Neuron (in vitro differentiated cells): ENCODE results near the gene KIF22.
A peak's percentile ranks its signal among the peaks of the same experiment; 100 is the strongest.
"Not testable (repeated sequence)": the region's sequence is repeated elsewhere in the genome, so short reads cannot be mapped to it uniquely, and the experiment has no call there.

ENCODE experiments used
- H2AFZ ChIP-seq: one replicate; pipeline ENCODE4 v1.6.1; 2013; ENCODE audit warnings: low read depth, mild to moderate bottlenecking, inconsistent platforms, low read length, moderate library complexity
- H3K27me3 ChIP-seq: one replicate; pipeline ENCODE4 v1.6.1; 2013; ENCODE audit warnings: low read length; ENCODE audit not compliant: insufficient read depth
- H3K36me3 ChIP-seq: one replicate; pipeline ENCODE4 v1.6.1; 2013; ENCODE audit warnings: low read length; ENCODE audit not compliant: insufficient read depth
- H3K4me1 ChIP-seq: one replicate; pipeline ENCODE4 v1.6.1; 2013; ENCODE audit warnings: low read length; ENCODE audit not compliant: insufficient read depth
- H3K4me3 ChIP-seq: 2 replicates; pipeline ENCODE4 v1.5.1; 2013; ENCODE audit warnings: mild to moderate bottlenecking, low read length, moderate library complexity
- H3K9me3 ChIP-seq: one replicate; pipeline ENCODE4 v1.6.1; 2013; ENCODE audit warnings: low read length

Gene KIF22

DNA sequence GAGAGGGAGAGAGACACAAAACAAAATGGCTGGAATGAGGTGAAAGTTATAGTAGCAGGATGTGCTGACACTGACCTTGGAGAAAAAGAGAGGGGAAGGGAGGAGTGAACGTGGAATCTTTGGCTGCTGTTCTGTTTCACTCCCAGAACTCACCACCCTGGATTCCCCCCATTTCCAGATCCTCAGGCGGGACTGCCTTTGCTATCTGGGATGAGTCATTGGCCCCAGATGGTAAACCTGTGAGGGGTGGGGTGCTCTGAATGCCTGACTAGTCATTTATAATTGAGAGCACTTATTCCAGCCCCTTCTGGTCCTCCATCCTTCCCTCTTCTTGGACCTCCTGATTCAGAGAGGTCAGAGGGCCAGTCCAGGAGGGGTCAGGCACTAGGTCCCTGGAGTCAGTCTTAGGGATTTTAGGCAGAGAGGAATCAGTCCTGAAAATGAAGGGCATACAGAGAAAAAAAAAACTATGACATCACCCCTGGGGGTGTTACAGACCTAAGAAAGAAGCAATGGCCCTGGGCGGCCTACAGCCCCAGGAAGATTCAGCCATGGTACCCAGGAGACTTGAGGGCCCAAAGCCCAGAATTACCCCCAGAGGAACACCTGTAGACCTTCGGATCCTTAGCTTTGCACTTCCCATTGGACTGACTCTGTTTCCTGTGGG is 14.7 kb upstream of the KIF22 start:
- Histone ChIP-seq H3K27me3 (peaks cover 7% of the 10 kb centered on the region), H3K36me3 (no peaks in the 10 kb centered on the region), H3K9me3 (no peaks in the 10 kb centered on the region), H2AFZ (no peak overlapping the region), H3K4me1 (no peaks in the 10 kb centered on the region), H3K4me3 (no peak overlapping the region)

DNA sequence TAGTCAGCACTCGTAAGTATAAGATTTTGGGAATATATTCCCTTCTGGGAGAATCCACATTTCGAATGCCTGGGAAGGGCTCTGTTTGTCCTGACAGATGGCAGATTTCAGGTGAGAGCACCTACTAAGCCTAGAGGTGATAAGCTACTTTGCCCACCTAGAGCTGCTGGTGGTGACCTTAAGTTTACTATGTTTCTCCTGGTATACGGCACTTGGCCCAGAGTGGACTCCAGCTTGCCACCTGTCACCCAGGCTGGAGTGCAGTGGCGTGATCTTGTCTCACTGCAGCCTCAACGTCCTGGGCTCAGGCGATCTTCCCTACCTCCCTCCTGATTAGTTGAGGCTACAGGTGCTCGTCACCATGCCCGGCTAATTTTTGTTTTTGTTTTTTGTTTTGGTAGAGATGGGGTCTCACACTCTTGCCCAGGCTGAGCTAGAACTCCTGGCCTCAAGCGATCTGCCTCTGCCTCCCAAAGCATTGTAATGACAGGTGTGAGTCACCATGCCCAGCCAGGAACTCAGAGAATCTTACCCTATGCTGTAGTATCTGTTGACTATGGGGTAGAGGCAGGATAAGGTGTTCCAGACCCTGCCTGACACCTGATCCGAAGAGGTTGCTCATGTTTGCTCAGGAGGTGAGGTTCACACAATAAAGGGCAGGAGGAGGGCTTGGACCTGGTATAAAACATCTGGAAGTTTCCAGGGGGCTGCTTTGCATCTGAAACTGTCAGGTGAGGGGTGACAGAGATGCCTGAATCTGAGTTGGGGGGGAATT is 12.8 kb upstream of the KIF22 start, which contains the start of gene ZG16:
ZG16 (plus strand) TSS at position 681 of the 775 bp plus-strand sequence. CDS start 1,011 bp downstream, outside the sequence.
- Histone ChIP-seq H3K36me3 (no peaks in the 10 kb centered on the region), H3K9me3 (no peaks in the 10 kb centered on the region), H3K4me1 (no peaks in the 10 kb centered on the region), H3K4me3 (no peak within 1 kb of the TSS), H2AFZ (no peak within 1 kb of the TSS), H3K27me3 (peaks cover 9% of the 10 kb centered on the region)

DNA sequence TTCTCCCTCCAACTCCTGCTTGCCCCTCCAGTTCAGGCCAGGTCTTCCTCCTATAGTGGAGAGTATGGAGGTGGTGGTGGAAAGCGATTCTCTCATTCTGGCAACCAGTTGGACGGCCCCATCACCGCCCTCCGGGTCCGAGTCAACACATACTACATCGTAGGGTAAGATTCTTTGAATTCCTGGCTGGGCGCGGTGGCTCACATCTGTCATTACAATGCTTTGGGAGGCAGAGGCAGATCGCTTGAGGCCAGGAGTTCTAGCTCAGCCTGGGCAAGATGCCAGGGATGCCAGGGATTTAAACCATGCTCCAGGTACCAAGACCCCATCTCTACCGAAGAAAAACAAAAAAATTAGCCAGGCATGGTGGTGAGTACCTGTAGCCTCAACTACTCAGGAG is 11.1 kb upstream of the KIF22 start:
- H3K4me1 ChIP-seq = peaks cover 6% of the 10 kb centered on the region
- peaks cover 9% of the 10 kb centered on the region for H3K27me3 ChIP-seq
- no peak overlapping the region for H3K4me3 ChIP-seq
- no peak overlapping the region for H2AFZ ChIP-seq
- H3K36me3 ChIP-seq = no peaks in the 10 kb centered on the region
- no peaks in the 10 kb centered on the region for H3K9me3 ChIP-seq

DNA sequence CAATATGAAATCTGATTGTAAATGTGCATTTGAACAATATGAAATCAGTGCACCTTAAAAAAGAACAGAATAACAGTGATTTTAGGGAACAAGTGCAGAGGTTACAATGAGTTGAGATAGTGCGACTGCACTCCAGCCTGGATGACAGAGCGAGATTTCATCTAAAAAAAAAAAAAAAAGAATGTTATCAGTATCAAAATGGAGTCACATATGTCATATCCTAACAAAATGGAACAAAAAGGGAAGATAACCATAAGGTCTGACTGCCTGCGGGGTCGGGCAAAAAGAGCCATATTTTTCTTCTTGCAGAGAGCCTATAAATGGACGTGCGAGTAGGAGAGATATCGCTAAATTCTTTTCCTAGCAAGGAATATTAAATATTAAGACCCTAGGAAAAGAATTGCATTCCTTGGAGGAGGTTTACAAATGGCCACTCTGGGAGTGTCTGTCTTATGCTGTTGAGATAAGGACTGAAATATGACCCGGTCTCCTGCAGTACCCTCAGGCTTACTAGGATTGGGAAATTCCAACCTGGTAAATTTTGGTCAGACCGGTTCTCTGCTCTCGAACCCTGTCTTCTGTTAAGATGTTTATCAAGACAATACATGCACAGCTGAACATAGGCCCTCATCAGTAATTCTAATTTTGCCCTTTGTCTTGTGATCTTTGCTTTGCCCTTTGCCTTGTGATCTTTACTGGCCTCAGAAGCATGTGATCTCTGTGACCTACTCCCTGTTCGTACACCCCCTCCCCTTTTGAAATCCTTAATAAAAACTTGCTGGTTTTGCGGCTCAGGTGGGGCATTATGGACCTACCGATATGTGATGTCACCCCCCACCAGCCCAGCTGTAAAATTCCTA is 7.2 kb upstream of the KIF22 start:
- not testable (repeated sequence) for H3K27me3 ChIP-seq, H2AFZ ChIP-seq, H3K4me1 ChIP-seq, H3K9me3 ChIP-seq, H3K36me3 ChIP-seq, H3K4me3 ChIP-seq

DNA sequence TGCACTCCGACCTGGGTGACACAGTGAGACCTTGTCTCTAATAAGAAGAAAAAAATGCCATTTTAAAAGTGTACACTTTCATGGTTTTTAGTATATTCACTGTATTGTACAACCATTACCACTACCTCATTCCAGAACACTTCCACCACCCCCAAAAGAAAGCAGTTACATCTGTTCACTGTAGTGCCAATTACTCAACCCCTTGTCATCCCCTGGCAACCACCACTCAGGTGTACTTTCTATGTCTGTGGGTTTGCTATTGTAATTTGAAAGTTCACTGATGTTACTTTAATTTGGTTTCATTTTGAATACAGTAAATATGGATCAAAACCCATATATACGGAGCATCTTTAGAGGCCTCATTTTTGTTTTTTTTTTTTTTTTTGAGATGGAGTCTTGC is 6.4 kb upstream of the KIF22 start:
- Histone ChIP-seq H3K4me1 (peaks cover 6% of the 10 kb centered on the region), H3K4me3 (no peak overlapping the region), H2AFZ (no peak overlapping the region), H3K27me3 (peaks cover 6% of the 10 kb centered on the region), H3K9me3 (peaks cover 4% of the 10 kb centered on the region), H3K36me3 (no peaks in the 10 kb centered on the region)

DNA sequence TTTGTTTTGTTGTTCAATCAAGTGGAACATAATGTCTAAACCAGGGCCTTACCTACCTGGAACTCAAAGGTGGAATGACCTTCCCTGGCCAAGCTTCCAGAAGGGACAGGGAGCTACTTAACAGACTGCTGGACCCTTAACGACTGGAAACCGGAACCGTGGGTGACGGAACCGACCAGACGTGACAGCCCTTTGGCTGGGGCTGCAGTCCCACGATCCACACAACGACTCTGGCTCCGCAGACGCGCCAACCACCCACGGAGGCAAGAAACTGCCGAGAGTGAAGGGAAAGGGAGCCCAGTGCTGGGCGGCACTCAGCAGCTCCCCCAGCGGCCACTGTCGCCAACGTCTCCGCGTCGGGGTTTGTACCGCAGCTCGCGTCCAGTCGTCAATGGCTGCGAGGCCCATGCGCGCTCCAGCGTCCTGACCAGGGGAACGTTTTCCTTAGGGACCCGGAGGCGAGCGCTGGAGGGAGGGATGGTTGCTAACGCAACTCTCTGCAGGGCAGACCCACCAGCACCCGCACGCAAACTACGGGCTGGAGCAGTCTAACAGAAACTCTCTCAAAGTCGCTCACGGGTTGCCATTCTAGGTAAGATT is 5.5 kb upstream of the KIF22 start:
- Histone ChIP-seq H2AFZ (peak overlapping the region; percentile 41), H3K4me3 (no peak overlapping the region), H3K9me3 (peaks cover 4% of the 10 kb centered on the region), H3K36me3 (no peaks in the 10 kb centered on the region), H3K4me1 (peaks cover 8% of the 10 kb centered on the region), H3K27me3 (peaks cover 6% of the 10 kb centered on the region)

DNA sequence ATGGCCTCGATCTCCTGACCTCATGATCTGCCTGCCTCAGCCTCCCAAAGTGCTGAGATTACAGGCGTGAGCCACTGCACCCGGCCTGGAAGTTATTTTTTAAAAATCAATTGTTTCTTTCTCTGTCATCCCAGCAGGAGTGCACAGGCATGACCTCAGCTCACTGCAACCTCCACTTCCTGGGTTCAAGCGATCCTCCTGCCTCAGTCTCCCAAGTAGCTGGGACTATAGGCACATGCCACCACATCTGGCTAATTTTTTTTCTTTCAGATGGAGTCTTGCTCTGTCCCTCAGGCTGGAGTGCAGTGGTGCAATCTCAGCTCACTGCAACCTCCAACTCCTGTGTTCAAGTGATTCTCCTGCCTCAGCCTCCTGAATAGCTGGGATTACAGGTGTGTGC is 3.4 kb upstream of the KIF22 start:
- H3K36me3 ChIP-seq, H3K27me3 ChIP-seq, H2AFZ ChIP-seq, H3K4me3 ChIP-seq, H3K9me3 ChIP-seq: not testable (repeated sequence)
- H3K4me1 ChIP-seq = peaks cover 21% of the 10 kb centered on the region

DNA sequence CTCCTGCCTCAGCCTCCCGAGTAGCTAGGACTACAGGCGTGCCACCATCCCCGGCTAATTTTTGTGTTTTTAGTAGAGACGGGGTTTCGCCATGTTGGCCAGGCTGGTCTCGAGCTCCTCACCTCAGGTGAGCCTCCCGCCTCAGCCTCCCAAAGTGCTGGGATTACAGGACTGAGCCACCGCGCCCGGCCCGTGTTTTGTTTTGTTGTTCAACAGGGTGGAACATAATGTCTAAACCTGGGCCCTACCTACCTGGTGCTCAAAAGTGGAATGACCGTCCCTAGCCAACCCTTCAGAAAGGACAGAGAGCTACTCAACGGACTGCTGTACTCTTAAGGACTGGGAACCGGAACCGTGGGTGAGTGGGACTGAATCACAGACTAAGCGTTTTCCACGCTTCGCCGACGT is 772 bp upstream of the KIF22 start:
- Histone ChIP-seq H3K4me1 (peaks cover 21% of the 10 kb centered on the region), H3K36me3 (peaks cover 3% of the 10 kb centered on the region), H3K27me3 (no peaks in the 10 kb centered on the region), H3K9me3 (peaks cover 4% of the 10 kb centered on the region), H2AFZ (peak overlapping the region; percentile 71), H3K4me3 (peak overlapping the region; percentile 100)

DNA sequence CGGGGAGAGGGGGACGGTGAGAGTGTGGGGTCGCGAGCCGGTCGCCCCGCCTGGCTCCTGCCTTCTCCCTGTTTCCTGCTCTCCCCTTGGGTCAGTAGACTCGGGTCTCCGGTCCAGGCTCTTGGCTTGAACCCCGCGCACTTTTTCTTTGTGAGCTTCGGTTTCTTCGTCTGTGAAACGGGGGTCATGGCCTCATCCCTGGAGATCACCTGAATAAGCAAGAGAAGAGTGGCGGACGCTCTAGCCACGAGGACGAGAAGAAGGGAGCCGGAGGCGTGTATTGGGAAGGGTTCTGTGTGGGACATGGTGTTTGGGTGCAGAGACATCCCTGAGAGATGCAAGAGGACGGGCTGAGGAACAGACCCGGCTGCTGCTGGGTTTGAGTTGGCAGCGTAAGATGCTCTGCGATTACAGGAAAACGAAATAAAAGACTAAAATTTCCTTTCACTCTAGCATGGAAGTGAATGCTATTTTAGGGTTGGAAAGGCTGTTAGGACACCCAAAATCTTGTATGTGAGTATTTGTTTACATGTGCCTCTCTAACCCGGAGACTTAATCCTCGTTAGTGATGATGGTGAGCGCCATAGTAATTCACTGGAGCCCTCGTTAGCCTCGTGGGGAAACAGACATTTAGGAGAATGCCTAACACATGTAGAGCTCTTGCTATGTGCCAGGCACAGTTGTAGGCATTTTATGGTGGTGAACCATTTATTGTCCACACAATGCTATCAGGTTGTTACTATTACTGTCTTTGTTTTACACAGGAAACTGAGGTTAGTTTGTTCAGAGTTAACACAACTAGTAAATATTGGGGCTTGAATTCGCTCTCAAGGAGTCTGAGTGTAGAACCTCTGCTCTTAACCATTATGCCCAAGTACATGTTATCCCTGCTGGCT is 646 bp downstream of the KIF22 start:
- no peaks in the 10 kb centered on the region for H3K9me3 ChIP-seq
- peak overlapping the region; percentile 79 for H2AFZ ChIP-seq
- H3K36me3 ChIP-seq = peaks cover 3% of the 10 kb centered on the region
- no peaks in the 10 kb centered on the region for H3K27me3 ChIP-seq
- H3K4me1 ChIP-seq = peaks cover 21% of the 10 kb centered on the region
- peak overlapping the region; percentile 100 for H3K4me3 ChIP-seq

DNA sequence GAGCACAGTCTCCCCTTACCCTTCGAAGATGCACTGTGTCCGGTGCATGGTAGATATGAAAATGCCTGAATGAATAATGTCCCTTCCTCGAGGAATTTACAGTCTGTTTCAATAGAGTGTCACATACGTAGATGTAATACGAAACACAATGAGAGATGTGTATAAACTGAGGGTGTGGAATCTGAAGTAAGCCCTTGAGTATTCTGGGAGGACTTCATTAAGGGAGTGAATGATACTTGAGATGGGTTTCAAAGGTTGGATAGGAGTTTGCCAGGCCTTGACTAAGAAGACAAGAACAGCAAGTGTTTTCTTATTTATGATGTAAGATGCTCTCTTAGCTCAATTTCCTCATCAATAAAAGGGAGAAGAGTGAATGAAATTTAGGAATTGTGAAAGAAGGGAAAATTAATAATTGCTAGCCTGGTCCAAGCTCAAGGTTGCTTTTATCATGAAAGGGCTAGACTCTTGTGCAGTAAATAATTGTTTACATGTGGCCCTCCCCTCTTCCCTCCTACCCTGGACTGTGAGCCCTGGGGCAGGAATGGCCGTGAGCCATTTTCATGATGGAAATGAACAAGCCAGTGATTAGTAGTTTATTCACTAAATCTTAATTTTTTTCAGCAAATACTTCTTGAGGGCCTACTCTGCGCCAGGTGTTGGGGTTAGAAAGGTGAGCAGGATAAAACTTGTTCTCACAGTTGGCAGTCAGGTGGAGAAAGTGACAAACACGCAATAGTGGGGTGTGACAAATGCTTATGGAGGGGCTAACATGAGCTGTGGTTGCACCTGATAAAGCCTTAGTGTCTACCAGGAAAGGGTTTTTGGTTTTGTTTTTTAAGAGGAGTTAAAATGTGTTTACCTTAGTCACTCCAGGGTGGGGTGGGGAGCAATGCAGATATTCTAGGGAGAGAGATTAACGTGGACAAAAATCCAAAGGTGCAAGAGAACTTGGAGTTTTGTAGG is 1.6 kb downstream of the KIF22 start:
- H2AFZ ChIP-seq = no peak overlapping the region
- peak overlapping the region; percentile 100 for H3K4me3 ChIP-seq
- H3K9me3 ChIP-seq = no peaks in the 10 kb centered on the region
- H3K27me3 ChIP-seq = no peaks in the 10 kb centered on the region
- H3K4me1 ChIP-seq = peaks cover 21% of the 10 kb centered on the region
- H3K36me3 ChIP-seq = peaks cover 10% of the 10 kb centered on the region

DNA sequence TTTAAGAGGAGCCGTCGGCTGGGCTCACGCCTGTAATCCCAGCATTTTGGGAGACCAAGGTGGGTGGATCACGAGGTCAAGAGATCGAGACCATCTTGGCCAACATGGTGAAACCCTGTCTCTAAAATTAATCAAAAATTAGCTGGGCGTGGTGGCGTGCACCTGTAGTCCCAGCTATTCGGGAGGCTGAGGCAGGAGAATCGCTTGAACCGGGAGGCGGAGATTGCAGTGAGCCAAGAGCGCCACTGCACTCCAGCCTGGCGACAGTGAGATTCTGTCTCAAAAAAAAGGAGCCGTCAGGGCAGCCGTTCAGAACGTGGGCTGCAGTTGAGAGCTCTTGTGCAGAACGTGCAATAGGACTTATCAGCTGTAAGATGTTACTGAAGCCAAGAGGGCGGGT is 2.6 kb downstream of the KIF22 start:
- not testable (repeated sequence) for H2AFZ ChIP-seq, H3K4me3 ChIP-seq, H3K9me3 ChIP-seq, H3K27me3 ChIP-seq
- Histone ChIP-seq H3K4me1 (peaks cover 21% of the 10 kb centered on the region), H3K36me3 (peaks cover 20% of the 10 kb centered on the region)
